GM20000 (cell line): ENCODE measurements around the gene IL11.

ENCODE experiments used
- DNase-seq: peaks from one replicate; pipeline ENCODE4 v3.0.0; 2012; ENCODE audit warnings: low spot score
- CTCF ChIP-seq: IDR thresholded peaks from 2 replicates; pipeline ENCODE4 v1.5.1; 2012; ENCODE audit warnings: mild to moderate bottlenecking, control low read depth; ENCODE audit errors: extremely low read depth, missing control alignments

IL11 gene

DNA sequence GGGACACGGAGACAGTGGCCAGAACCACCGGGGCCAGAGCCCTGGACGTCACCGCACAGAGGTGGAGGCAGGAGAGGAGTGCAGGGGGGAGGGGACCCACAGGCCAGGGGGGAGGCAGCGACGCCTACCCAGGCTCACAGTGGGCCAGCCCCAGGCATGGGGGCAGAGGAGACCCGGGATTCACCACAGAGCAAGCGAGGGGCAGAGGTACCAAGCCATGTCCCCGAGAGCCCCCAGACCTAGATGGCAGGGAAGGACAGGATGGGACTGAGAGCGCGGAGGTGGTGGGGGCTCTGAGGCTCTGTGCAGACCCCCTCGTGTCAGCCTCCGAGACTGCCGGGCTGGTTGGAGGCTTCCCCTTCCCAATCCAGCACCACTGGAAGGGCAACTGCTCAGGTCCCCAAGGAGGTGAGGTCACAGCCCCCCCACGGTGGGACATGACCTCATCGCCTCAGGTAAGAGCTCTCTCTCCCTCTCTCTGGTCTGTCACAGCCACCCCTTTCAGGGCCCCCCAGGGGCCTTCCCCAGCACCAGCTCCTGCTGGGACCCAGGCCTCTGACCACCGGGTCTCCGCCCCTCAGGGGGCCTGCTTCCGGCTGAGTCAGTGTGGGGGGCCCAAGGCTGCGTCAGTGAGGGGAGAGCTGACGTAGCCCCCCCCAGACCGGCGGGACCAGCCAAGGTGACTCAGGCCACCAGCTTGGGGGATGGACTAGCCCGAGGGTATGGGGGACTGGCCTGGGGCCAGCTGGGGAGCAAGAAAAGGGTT is 2.2 kb upstream of the IL11 start:
- no peak for DNase-seq
- TF ChIP-seq CTCF: no peak

GRCh38 chr19:55369653-55370304 is 484 bp downstream of the IL11 start:
- no peak for TF ChIP-seq CTCF
- DNase-seq: peak; percentile 72

GRCh38 chr19:55368701-55369563 is 1.3 kb downstream of the IL11 start:
- DNase-seq: peak; percentile 69

DNA sequence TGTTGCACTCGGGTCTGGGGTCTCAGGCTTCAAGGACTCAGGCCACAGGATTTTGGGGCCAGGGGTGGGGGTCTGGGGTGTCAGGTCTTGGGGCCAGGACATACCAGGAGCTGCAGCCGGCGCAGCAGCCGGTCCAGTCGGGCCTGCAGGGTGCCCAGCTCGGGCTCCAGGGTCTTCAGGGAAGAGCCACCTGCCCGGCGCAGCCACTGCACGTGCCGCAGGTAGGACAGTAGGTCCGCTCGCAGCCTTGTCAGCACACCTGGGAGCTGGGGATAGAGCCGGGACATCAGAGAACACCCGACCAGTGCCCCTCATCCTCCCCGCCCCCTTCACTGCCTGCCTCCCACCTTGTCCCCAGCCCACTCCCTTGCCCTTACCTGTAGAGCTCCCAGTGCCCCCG is 2.2 kb downstream of the IL11 start:
- DNase-seq: no peak
- no peak for TF ChIP-seq CTCF

More at GRCh38 chr19:55368701-55369563, 1.3 kb downstream of the IL11 start:
- no peak for TF ChIP-seq CTCF

- no peak for TF ChIP-seq CTCF
- DNase-seq: no peak
These were observed 3.5 kb downstream of the IL11 start for GRCh38 chr19:55366790-55367189.

DNA sequence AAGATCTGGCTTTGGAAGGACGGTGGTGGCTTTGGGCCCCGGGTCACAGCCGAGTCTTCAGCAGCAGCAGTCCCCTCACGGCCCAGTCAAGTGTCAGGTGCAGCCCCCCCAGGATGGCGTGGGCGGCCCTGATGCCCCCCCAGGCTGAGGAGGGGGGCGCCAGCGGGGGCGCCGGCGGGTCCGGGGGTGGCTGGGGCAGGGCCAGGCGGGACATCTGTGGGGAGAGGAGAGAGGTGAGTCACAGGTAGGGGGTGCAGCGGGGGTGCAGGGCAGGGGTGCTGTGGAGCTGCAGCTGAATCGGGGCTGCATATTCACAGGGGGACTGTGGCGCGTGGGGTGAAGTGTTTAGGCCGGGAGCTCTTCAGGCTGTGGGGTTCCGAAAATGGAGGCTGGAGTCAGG is 4.3 kb downstream of the IL11 start:
- TF ChIP-seq CTCF: no peak
- no peak for DNase-seq

DNA sequence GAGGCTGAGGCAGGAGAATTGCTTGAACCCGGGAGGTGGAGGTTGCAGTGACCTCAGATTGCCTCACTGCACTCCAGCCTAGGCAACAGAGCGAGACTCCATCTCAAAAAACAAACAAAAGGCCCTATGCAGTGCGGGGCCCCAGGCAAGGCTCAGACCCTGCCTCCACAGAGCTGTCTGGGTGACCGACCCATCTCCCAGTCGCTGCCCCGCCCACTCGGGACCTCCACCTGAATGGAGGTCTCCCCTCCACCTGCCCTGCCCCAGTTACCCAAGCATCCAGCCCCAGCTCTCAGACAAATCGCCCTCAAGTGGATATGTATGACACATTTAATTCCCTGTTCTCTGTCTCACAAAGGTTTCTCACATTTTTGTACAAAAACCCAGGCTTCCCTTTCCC is 5.0 kb downstream of the IL11 start:
- TF ChIP-seq CTCF: no peak
- no peak for DNase-seq
